ENCODE results near the gene TSHZ1.

DNA sequence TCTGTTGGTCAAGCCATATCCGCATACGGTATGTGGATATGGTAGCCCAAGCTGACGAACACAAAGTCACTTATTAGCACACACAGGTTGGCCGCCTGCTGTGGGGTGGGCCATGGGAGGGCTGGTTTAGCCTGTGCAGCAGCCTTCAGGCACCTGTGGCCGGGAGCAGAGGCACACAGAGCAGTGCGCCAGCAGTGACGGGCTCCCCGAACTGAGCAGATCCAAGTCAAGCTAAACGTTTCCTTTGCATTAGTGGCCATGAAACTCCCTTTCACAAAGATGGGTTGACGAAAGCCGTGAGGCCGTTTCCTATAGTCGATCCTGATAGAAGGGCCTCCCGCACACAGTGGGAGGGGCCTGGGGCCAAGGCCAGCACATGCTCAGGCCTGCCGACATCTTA lies 72.1 kb downstream of the TSHZ1 start:
- TF ChIP-seq, protein P1, sequence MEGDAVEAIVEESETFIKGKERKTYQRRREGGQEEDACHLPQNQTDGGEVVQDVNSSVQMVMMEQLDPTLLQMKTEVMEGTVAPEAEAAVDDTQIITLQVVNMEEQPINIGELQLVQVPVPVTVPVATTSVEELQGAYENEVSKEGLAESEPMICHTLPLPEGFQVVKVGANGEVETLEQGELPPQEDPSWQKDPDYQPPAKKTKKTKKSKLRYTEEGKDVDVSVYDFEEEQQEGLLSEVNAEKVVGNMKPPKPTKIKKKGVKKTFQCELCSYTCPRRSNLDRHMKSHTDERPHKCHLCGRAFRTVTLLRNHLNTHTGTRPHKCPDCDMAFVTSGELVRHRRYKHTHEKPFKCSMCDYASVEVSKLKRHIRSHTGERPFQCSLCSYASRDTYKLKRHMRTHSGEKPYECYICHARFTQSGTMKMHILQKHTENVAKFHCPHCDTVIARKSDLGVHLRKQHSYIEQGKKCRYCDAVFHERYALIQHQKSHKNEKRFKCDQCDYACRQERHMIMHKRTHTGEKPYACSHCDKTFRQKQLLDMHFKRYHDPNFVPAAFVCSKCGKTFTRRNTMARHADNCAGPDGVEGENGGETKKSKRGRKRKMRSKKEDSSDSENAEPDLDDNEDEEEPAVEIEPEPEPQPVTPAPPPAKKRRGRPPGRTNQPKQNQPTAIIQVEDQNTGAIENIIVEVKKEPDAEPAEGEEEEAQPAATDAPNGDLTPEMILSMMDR (IDR thresholded peaks at IDR 0.05): no peak
- no peak for TF ChIP-seq POLR2A (IDR thresholded peaks at IDR 0.05)
